ENCODE data around the gene TAMALIN.

TAMALIN gene

GRCh38 chr12:52029685-52030084, 22.9 kb downstream of the TAMALIN start:
- Histone ChIP-seq H3K27me3 (ENCODE audit: insufficient read depth, poor library complexity, severe bottlenecking) (no peaks in the 10 kb centered on the region), H3K27ac (replicated peaks) (no peak overlapping the region), H3K4me3 (replicated peaks; ENCODE audit: insufficient read depth, low read length) (no peak overlapping the region)
- TF ChIP-seq SPI1 (IDR thresholded peaks at IDR 0.05; ENCODE audit: borderline replicate concordance, low read depth) (no peak), POLR2AphosphoS5 (IDR thresholded peaks at IDR 0.05; ENCODE audit: low read depth) (no peak), GABPA (IDR thresholded peaks at IDR 0.05; ENCODE audit: low read depth) (no peak), REST (IDR thresholded peaks at IDR 0.05; ENCODE audit: insufficient replicate concordance, low read depth) (no peak), CTCF (IDR thresholded peaks at IDR 0.05; ENCODE audit: insufficient read depth, low read length) (no peak)
- DNase-seq (ENCODE audit: low read depth in 1 of 2, low spot score in 1 of 2) = no peak

DNA sequence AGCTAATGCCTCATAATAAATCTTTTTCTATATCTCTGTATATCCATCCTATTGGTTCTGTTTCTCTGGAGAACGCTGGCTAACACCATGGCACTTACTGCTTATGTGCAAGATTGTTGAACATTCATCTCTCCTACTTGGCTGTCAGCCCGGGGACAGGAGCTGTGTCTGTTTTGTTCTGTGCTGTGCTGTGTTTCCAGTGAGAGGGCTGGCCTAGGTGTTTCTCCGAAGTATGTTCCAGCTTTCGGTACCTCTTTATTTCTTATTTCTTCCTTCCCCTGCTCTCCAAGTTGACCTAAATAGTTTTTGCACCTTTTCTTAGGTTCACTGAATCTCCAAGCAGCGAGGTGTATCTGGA, 25.7 kb downstream of the TAMALIN start:
- H3K4me3 ChIP-seq (replicated peaks; ENCODE audit: insufficient read depth, low read length) = no peak overlapping the region
- TF ChIP-seq REST (IDR thresholded peaks at IDR 0.05; ENCODE audit: insufficient replicate concordance, low read depth) (no peak), SPI1 (IDR thresholded peaks at IDR 0.05; ENCODE audit: borderline replicate concordance, low read depth) (no peak), GABPA (IDR thresholded peaks at IDR 0.05; ENCODE audit: low read depth) (no peak), CTCF (IDR thresholded peaks at IDR 0.05; ENCODE audit: insufficient read depth, low read length) (no peak), POLR2AphosphoS5 (IDR thresholded peaks at IDR 0.05; ENCODE audit: low read depth) (no peak)
- no peak for DNase-seq (ENCODE audit: low read depth in 1 of 2, low spot score in 1 of 2)
- H3K27ac ChIP-seq (replicated peaks) = no peak overlapping the region
- peaks cover 1% of the 10 kb centered on the region for H3K27me3 ChIP-seq (ENCODE audit: insufficient read depth, poor library complexity, severe bottlenecking)

- DNase-seq (ENCODE audit: low read depth in 1 of 2, low spot score in 1 of 2) = peak; percentile 79 to 94
- peak overlapping the region; percentile 27 for H3K4me3 ChIP-seq (replicated peaks; ENCODE audit: insufficient read depth, low read length)
- TF ChIP-seq GABPA (IDR thresholded peaks at IDR 0.05; ENCODE audit: low read depth) = no peak
- no peak for TF ChIP-seq REST (IDR thresholded peaks at IDR 0.05; ENCODE audit: insufficient replicate concordance, low read depth)
- no peak for TF ChIP-seq SPI1 (IDR thresholded peaks at IDR 0.05; ENCODE audit: borderline replicate concordance, low read depth)
- TF ChIP-seq POLR2AphosphoS5 (IDR thresholded peaks at IDR 0.05; ENCODE audit: low read depth) = no peak
- TF ChIP-seq CTCF (IDR thresholded peaks at IDR 0.05; ENCODE audit: insufficient read depth, low read length) = no peak
- peaks cover 3% of the 10 kb centered on the region for H3K27me3 ChIP-seq (ENCODE audit: insufficient read depth, poor library complexity, severe bottlenecking)
- 0 out of 2 replicates have a peak overlapping the region, but pooled peaks have one; percentile 22 for H3K27ac ChIP-seq (replicated peaks)
Observed at GRCh38 chr12:52032804-52033445, 26.2 kb downstream of the TAMALIN start.

Measured in HL-60 (cell line).